GM04503 (cell line): ENCODE measurements around the gene LGI2.
"Not testable (repeated sequence)": the region's sequence is repeated elsewhere in the genome, so short reads cannot be mapped to it uniquely, and the experiment has no call there.

Experiments used
- DNase-seq: peaks from one replicate; pipeline ENCODE4 v3.0.0-alpha.2; 2012; ENCODE audit warnings: low read depth

Gene LGI2, protein sequence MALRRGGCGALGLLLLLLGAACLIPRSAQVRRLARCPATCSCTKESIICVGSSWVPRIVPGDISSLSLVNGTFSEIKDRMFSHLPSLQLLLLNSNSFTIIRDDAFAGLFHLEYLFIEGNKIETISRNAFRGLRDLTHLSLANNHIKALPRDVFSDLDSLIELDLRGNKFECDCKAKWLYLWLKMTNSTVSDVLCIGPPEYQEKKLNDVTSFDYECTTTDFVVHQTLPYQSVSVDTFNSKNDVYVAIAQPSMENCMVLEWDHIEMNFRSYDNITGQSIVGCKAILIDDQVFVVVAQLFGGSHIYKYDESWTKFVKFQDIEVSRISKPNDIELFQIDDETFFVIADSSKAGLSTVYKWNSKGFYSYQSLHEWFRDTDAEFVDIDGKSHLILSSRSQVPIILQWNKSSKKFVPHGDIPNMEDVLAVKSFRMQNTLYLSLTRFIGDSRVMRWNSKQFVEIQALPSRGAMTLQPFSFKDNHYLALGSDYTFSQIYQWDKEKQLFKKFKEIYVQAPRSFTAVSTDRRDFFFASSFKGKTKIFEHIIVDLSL

DNA sequence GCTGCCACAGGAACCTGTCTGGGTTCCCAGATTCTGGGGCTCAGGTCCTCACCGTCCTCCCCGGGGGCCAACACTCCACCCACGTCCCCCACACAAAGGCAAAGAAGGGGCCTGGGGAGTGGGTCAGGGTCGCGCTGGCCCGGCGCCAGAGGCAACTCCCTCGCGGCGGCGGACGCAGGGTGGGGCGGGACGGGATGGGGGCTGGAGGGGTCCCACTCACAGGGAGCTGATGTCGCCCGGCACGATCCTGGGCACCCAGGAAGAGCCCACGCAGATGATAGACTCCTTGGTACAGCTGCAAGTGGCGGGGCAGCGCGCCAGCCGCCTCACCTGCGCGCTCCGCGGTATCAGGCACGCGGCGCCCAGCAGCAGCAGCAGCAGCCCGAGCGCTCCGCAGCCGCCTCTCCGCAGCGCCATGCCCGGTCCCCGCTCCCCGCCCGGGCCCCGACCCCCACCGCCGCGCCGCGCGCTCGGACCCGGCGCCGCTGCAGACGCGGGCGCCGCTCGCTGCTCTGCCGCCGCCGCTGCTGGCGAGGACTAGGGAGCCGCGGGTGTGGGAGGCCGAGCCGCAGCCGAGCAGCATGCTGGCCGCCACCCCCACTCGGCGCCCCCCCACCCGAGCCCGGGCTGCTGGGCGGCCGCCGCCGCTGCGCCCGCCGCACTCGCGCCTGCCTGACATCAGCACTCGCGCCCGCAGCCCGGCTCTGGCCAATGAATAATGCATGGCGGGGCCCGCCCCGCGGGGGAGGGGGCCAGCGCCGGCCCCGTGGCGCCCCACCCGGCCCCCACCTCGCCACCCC lies at the start of gene LGI2:
TSS of gene LGI2 (minus strand) at position 670 of the 800 bp plus-strand sequence. CDS start at position 417, 253 bp downstream.
- no peak for DNase-seq

DNA sequence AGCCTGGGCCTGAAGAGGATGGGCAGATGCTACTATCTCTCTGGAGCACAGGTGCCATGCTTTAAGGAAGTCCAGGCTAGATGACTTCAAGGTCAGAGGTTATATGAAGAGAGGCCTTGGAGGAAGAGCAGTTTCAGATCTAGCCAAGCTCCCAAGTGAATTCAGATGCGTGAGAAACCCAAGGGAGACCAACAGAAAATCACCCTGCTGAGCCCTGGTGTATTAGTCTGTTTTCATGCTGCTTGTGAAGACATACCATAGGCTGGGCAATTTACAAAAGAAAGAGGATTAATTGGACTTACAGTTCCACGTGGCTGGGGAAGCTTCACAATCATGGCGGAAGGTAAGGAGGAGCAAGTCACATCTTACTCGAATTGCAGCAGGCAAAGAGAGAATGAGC lies 47.8 kb upstream of the LGI2 start:
- DNase-seq = no peak

DNA sequence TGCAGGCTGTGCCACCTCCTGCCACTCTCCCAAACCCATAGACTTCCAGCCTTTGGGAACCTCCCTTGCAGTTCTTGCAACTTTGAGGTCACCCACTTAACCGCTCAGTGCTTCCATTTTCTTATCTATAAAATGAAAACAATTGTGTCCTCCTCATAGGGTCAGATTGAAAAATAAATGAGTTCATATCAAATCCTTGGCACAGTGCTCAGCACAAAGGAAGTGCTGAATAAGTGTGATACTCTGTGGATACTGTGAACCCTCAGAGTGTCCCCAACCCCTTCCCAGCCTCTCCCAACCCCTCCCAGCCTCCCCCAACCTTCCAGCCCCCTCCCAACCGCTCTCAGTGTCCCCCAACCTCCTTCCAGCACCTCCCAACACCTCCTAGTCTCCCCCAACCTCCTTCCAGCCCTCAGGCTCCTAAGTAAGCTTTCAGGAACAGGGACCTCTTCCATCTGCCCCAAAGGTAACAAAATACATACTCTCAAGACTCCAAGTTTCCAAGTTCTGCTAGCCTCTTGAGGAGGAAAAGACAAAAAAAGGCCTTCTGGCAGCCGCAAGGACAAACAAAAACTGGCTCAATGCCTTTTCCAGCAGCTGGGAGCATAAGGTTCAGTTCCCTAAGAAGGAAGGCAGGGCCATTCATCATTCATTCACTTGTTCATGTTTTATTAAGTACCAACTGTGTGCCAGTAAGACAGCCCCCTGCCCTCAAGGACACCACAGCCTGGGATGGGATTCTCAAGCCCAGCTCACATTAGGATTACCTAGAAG lies 46.1 kb upstream of the LGI2 start:
- no peak for DNase-seq

DNA sequence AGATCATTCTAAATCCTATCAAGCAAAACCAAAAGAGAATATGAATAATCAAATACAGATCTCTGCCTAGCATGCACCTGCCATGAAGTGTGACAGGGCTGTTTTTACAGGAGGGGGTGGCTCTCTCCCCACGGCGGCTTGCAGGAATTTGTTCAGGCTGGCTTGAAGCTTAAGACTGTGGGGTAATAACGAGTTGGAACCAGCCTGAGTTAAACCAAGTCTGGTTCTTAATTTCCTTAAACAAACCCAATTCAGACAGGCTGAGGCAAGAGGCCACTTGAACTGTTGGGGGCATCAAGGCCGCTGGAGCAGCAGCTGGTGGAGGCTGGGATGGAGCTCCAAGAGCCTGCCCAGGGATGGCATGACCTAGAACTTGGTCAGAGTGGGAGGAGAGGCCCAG lies 45.1 kb upstream of the LGI2 start:
- no peak for DNase-seq

DNA sequence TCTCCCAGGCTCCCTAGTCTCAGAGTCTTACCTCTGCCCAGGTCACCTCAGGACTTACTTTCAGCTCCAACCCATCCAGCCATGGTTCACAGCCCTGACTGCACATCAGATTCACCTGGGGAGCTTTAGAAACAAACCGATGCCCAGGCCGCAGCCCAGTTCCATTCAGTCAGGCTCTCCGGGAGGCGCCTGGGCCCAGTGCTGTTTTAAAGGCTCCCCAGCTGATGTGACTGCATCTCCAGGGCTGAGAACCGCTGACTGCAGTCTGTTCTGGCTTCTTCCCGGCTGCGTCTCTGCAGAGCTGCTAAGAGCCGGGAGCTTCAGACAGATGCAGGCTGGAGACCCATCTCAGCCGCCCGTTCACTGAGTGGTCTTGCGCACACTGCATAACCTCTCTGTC lies 44.4 kb upstream of the LGI2 start:
- DNase-seq = no peak

DNA sequence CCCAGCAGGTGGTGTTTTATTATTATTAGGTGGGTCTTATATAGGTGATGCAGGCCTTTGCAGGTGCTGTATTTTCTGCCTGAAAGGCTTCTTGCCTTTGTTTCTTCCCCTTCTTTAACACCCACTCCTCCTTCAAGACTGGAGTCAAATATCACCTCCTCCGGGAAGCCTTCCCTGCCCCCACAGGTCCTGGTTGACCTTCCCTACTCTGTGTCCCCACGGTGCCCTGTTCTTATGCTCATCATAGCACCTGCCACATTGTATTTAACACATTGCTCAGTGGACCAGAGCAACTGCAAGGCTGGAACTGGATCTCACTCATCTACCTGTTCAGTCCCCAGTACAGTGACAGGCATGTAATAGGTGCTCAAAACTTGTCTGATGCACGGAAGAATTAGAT lies 39.8 kb upstream of the LGI2 start:
- DNase-seq = no peak

DNA sequence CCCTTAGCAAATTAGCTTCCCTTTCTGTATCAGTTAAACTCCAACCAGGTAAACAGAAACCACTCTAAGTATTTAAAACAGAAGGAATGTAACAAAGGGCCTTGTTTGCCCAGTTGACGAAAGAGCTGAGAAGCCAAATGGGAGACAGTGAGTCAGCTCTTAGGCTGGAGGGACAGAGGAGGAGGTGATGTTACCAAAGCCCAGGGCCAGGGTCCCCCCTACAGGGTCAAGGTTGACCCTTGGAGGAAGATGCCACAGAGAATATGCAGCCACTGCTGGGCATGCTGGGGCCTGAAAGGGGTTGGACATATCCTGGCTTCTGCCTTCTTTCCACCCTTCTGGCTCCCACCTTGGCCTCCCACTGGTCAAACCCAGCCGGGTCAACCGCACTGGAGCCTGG lies 38.3 kb upstream of the LGI2 start:
- DNase-seq = no peak

DNA sequence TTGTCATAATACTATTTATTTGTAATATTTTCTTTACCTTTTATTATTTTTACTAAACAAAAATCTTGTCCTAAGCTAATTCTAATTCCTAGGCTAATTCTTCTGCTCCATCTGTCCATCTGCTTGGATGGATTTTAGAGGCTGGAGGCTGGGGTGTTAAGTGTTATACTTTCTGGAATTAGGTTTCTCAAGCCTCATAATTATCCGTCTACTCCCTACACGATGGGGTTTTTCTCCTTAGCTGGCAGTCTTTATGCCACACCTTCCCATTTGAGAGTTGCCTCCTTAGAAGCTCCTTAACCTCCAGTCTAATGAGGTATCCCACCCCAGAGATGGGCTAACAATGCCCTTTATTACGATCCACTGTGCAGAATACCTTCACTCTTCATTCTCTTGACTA lies 37.6 kb upstream of the LGI2 start:
- DNase-seq = no peak

DNA sequence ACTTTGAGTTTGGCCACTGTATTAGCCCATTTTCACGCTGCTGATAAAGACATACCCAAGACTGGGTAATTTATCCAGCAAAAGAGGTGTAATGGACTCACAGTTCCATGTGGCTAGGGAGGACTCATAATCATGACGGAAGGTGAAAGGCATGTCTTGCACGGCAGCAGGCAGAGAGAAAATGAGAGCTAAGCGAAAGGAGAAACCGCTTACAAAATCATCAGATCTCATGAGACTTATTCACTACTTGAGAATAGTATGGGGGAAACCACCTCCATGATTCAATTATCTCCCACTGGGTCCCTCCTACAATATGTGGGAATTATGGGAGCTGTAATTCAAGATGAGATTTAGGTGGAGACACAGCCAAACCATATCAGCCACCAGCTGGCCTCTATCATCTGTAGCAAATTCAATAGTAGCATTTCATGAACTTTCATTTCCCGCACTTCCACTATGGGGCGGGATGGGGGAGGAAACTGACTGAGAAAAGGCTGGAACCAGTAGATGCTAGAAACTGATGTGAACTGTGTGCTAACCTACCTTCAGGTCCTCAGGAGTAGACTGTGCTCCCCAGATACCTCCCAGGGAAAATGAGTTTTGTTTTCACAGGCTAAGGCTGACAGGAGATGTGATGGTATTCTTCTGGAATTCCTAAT lies 35.3 kb upstream of the LGI2 start:
- no peak for DNase-seq

DNA sequence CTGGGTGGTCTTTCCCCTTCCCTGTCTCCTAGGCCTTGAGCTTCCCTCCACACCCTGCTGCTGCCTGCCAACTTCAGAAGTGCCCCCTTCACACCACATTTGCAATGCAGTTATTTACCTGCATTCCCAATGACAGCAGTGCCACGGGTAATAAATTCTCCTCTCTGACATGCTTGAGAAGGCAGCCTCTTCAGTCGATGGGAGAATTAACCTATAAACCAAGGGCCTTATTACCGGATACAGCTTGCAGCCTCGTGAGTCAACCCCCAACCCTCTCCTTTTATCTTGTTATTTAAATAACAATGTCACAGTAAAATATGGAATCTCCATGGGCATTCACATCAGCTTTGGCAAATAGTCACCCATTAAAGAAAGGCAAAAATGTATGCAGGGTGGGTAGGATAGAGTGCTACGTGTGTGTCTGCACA lies 34.7 kb upstream of the LGI2 start:
- no peak for DNase-seq

DNA sequence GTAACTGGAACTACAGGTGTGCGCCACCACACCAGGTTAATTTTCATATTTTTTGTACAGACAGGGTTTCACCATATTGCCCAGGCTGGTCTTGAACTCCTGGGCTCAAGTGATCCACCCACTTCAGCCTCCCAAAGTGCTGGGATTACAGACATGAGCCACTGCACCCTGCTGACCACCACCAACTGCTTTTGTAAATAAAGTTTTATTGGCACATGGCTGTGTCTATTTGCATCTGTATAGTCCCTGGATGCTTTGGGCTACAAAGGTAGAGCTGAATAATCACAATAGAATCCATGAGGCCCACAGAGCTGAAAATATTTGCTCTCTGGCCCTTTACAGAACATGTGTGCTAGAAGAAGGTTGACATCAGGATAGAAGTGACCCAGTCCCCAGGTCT lies 33.7 kb upstream of the LGI2 start:
- DNase-seq = not testable (repeated sequence)

DNA sequence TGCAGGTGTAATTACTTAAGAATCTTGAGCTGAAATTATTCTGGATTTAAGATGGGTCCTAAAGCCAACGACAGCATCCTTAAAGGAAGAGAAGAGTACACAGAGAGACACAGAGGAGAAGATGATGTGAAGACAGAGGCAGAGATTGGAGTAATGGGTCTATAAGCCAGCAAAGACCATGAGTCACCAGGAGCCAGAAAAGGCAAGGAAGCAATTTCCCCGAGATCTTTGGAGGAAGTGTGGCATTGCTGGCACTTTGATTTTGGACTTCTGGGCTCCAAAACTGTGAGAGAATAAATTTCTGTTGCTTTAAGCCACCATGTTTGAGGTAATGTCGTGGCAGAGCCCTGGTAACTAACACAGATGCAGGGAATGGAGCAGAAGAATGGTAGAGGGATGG lies 32.4 kb upstream of the LGI2 start:
- no peak for DNase-seq

DNA sequence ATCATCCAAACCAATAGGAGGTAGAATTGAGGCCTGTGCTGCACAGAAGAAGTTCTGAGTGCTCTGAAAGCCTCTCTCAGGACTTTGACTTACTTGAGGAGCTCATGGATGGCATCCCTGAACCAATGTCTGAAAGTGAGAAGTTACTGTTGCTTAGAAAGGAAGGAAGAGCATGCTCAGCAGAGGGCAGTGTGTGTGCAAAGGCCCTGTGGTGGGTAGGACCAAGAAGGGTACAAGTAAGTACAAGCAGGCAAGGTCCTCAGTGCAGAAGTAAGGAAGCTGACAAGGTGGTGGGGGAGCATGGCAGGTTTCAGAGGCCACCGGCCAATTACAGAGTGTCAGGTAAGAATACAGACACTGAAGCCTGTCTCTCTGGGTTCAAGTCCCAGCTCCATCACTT lies 31.4 kb upstream of the LGI2 start:
- no peak for DNase-seq

DNA sequence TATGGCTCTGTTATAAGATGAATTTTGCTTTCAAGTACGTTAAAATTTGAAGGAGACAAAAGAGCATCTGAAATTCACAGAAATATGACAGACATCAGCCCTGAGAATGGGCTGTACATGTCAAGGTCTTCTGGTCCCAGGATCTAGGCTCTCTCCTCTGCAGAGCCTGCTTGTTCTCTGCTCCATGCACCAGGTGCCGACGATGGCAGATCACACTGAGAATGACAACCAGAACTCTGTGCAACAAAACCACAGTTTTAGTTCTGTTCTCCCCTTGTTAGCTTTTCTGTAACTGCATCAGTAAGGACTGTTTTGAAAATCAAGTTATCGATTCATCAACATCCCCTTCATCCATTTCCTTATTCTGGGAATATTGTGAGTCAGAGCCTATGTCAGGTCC lies 30.9 kb upstream of the LGI2 start:
- no peak for DNase-seq

DNA sequence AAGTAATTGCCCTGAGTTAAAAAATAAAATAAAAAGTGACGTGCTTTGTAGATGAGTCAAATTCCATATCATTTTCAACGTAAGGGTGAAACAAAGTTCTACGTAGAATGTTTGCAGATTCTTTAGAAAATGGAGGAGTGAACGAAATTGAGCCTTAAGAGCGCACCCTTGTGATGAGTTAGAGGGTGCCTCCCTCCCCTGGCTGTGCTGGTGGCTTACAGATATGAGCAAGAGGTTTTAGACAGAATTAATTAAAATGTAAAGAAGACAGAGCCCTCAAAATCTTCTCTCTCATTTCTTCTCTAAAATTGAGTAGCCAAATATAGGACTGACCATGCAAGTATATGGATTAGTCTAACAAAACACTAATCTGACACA lies 30.2 kb upstream of the LGI2 start:
- DNase-seq = no peak

DNA sequence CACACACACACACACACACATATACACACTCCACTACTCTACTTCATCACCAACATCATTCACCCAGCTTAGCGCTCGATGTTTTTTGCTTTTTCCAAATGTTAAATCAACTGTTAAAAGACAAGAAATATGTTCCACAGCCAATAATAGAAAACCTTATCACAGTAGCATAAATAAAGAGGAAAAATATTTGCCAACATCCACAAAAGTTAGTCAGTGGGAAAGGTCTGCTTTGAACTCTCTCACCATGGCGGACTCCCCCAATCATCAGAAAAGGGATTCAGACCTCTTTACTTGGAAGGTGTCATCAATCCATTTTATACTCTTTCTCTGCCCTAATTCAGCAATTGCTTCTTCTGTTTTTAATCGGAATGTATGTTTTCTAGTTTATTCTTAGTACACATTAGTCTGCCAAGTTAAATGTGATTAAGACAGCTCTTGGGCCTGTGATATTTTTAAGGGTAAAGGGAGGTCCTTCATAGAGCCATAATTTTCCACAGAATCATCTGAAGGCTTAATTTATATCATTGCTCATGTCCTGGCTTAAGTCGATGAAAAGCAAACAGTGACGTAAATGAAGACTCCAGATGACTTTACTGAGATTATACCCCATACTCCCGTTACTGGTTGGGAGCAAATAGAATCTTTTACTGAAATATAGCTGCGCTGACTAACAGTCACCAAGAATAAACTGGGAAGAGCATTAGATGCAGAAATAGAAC lies 29.7 kb upstream of the LGI2 start:
- no peak for DNase-seq

DNA sequence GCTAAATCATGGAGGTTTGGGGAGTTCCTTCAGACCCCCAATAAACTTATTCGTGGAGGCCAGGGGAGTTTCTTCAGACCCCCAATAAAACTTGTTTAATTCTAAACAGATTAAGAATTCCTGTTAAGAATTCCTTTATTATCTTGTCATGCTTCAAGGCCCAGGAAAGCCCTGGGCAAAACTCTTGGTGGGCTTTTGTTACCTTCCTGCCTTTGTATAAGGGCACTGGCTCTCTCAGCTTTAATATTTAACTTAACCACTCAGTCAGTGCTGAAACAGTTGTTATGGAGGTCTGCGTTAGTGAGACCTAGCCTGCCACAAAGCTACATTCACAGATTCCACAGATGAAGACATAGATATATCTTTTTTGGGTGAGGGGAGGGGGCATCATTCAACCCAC lies 29.0 kb upstream of the LGI2 start:
- DNase-seq = no peak

DNA sequence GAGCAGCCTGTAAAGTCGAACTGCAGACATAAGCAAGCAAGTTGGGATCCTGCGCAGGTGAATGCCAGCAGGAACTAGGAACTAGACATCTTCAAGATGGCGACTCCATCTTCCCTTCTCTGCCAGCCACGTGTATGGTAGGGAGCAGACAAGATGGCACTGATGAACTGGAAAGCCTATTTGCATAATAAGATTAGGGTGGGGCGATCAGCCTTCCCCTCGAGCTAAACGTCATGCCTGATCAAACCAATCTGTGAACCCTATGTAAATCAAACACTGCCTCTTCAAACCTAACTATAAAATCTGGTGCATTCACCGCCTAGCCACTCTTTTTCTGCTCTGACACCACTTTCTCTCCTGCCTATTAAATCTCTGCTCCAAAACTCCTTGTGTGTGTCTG lies 28.1 kb upstream of the LGI2 start:
- DNase-seq = no peak

DNA sequence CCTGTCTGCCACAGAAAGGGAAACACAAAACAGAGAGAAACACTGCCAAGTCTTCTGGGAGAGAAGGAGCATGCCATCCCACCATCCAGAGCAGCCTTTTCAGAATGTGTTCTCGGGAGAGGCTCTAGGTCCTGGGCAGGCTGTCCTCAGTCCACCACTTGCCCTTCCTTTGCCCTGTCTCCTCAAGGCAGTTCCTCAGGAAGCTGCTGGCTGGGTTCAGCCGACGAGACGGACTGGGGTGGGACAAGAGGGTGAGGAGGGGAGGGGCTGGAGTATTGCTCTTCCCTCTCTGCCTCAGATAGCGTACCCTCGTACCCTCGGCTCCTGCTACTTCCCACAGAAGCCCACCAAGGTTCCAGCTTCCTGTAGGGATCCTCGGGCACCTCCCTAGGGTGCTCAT lies 26.6 kb upstream of the LGI2 start:
- DNase-seq = no peak

DNA sequence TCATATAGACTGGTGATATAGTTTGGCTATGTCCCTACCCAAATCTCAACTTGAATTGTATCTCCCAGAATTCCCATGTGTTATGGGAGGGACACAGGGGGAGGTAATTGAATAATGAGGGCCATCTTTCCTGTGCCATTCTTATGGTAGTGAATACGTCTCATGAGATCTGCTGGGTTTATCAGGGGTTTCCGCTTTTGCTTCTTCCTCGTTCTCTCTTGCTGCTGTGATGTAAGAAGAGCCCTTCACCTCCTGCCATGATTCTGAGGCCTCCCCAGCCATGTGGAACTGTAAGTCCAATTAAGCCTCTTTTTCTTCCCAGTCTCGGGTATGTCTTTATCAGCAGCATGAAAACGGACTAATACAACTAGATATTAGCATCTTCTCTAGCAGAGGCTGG lies 21.3 kb upstream of the LGI2 start:
- DNase-seq = not testable (repeated sequence)

DNA sequence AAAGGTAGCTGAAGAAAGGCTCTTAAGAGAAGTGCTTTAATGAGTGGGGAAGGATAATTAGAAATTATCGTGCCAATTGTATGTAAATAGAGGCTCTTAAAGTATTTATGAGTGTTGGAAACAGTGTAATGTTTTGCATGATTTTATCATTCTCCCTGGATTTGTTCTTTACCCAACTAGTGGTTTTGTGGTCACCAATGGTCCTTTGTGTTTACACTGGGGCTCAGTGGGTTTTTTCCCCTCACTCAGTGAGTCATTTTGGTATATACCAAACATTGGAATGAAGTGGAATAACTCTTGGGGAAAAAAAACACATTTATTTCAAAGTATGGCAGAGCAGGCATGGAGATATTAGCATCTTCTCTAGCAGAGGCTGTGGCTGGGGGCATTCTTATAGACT lies 20.8 kb upstream of the LGI2 start:
- no peak for DNase-seq
